Epithelial cell of proximal tubule (primary cell): ENCODE measurements around the gene TKT. TPM values are rescaled to one million over a fixed set of nuclear protein-coding genes. Genes with fewer than 3 reads are reported as not detected.

Source experiments
- DNase-seq: peaks from one replicate; pipeline ENCODE4 v3.0.0-alpha.2; 2011; ENCODE audit warnings: low read depth
- H3K4me3 ChIP-seq: 2 replicates; pipeline ENCODE4 v1.5.1; 2011; ENCODE audit warnings: low read depth, mild to moderate bottlenecking, low read length
- CTCF ChIP-seq: conservative IDR thresholded peaks from 2 replicates; pipeline ENCODE4 v1.5.1; 2012; ENCODE audit warnings: low read depth, mild to moderate bottlenecking, low read length
- total RNA-seq: library from RNA; depleted of rRNA; stranded (reverse); fragments of >200 nt; gene quantifications from 2 replicates; pipeline ENCODE4 v1.2.3, GENCODE V29; 2015

The TKT gene
- total RNA-seq, 1 donor from 2014 or later: 403 TPM

- no peak for DNase-seq
- H3K4me3 ChIP-seq: no peak overlapping the region
- TF ChIP-seq CTCF: no peak
Observed at GRCh38 chr3:53221345-53221744, 34.5 kb downstream of the TKT start.

GRCh38 chr3:53219895-53220483 is 35.8 kb downstream of the TKT start:
- H3K4me3 ChIP-seq: no peak overlapping the region
- DNase-seq: peak; percentile 13
- TF ChIP-seq CTCF: peak; percentile 97

GRCh38 chr3:53218131-53218530 is 37.7 kb downstream of the TKT start:
- no peak overlapping the region for H3K4me3 ChIP-seq
- no peak for TF ChIP-seq CTCF
- no peak for DNase-seq

- no peak for DNase-seq
- H3K4me3 ChIP-seq: no peak overlapping the region
- no peak for TF ChIP-seq CTCF
Observed at GRCh38 chr3:53217175-53217574, 38.6 kb downstream of the TKT start.

- no peak overlapping the region for H3K4me3 ChIP-seq
- DNase-seq: no peak
- no peak for TF ChIP-seq CTCF
Observed at GRCh38 chr3:53216723-53217122, 39.1 kb downstream of the TKT start.

- H3K4me3 ChIP-seq: no peak overlapping the region
- no peak for DNase-seq
- TF ChIP-seq CTCF: no peak
Observed at GRCh38 chr3:53215816-53216215, 40.0 kb downstream of the TKT start.

GRCh38 chr3:53213276-53213675 is 42.5 kb downstream of the TKT start:
- no peak for DNase-seq
- TF ChIP-seq CTCF: no peak
- no peak overlapping the region for H3K4me3 ChIP-seq
